AG09309 (cell line): ENCODE measurements around the gene CACNA1B.

ENCODE experiments used
- DNase-seq: peaks from one replicate; pipeline ENCODE4 v3.0.0-alpha.2; 2010; ENCODE audit warnings: low read depth
- H3K4me3 ChIP-seq: 2 replicates; pipeline ENCODE4 v1.5.1; 2011; ENCODE audit warnings: mild to moderate bottlenecking, low read depth, low read length, moderate library complexity; ENCODE audit not compliant: control insufficient read depth
- TF ChIP-seq, protein P1 (sequence below): IDR thresholded peaks from 2 replicates; pipeline ENCODE4 v1.5.1; 2011; ENCODE audit warnings: mild to moderate bottlenecking, low read depth, low read length, inconsistent platforms; ENCODE audit not compliant: insufficient read depth, control insufficient read depth; ENCODE audit errors: missing control alignments

Gene CACNA1B

DNA sequence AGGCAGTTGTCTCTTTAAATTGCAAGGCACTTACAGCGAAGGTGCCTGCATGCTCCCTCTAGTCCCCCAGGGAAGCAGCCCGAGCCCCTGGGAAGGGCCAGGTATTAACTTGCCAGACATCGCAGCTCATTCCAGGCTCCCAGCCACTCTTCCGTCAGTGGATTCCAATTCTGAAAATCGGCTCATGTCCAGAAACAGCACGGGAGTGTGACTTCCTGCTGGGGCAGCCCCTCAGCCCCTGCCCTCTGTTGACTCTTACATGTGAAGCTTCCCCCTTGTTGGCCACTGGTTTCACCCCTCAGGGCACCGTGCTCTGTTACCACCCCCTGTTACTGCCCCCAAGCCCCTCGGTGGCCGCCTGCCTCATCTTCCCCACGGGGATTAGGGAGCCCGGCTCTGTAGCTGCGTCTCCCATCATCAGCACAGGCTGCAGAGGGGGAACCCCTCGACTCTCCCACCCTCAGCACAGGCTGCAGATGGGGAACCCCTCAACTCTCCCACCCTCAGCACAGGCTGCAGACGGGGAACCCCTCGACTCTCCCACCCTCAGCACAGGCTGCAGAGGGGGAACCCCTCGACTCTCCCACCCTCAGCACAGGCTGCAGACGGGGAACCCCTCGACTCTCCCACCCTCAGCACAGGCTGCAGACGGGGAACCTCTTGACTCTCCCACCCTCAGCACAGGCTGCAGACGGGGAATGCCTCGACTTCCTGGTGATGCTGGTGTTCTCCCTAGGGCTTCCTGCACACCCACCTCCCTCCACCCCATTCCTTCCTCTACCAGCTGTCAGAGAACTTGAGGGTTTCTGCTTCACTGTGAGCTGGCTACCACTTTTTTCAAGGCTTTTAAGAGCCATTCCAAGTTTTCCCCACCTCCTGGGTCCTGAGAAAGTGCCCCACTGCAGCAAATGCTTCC is 11.1 kb upstream of the CACNA1B start:
- no peak overlapping the region for H3K4me3 ChIP-seq
- DNase-seq: no peak
- TF ChIP-seq, protein P1, sequence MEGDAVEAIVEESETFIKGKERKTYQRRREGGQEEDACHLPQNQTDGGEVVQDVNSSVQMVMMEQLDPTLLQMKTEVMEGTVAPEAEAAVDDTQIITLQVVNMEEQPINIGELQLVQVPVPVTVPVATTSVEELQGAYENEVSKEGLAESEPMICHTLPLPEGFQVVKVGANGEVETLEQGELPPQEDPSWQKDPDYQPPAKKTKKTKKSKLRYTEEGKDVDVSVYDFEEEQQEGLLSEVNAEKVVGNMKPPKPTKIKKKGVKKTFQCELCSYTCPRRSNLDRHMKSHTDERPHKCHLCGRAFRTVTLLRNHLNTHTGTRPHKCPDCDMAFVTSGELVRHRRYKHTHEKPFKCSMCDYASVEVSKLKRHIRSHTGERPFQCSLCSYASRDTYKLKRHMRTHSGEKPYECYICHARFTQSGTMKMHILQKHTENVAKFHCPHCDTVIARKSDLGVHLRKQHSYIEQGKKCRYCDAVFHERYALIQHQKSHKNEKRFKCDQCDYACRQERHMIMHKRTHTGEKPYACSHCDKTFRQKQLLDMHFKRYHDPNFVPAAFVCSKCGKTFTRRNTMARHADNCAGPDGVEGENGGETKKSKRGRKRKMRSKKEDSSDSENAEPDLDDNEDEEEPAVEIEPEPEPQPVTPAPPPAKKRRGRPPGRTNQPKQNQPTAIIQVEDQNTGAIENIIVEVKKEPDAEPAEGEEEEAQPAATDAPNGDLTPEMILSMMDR: no peak

DNA sequence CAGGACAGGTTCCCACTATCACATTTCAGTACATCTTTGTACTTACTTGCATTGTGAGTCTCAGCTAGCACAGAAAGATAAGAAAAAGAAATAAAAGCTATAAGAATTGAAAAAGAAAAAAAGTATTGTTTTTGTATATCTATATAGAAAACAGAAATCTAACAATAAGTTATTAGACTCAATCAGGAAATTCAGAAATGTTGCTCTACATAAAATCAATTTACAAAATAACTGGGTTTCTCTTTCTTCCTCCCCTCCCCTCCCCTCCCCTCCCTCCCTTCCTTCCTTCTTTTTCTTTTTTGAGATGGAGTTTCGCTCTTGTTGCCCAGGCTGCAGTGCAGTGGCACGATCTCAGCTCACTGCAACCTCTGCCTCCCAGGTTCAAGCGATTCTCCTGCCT is 7.2 kb upstream of the CACNA1B start:
- no peak for DNase-seq
- TF ChIP-seq, protein P1: no peak
- no peak overlapping the region for H3K4me3 ChIP-seq

DNA sequence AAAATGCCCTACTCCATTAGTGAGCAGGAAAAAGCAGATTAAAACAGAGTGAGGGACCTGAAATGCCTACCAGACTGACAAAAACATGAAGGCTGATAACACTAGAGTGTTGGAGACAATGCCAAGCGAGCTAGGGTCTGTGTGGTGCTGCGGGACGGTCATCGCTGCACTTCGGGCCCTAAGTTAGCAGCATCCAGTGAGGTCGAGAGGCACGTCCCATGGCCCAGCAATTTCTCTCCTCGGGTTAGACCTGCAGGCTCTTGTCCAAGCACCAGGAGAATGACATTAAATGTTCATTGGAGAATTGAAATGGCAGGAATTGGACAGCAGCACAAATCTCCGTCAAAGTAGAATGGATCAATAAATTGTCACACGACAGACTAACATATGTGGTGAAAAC is 5.3 kb upstream of the CACNA1B start:
- TF ChIP-seq, protein P1: no peak
- DNase-seq: no peak
- no peak overlapping the region for H3K4me3 ChIP-seq

DNA sequence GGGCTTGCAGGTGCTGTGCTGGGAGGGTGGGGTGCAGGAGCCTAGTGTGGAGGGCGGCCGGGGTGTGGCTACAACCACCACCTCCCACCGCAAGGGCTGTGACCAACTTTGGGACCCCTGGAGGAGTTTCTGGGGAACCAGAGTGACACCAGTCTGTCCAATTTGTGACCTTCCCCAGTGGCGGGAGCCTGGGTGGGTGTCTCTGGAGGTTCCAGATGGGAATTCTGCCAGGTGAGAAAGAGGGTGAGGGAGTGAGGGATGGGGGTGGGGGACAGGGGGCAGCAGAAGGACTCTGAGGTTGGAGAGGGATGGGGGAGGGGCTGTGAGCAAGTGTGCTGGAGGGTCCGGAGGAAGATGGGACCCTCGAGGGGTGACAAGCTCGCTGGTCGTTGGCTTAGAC is 4.2 kb upstream of the CACNA1B start:
- TF ChIP-seq, protein P1: no peak
- no peak overlapping the region for H3K4me3 ChIP-seq
- no peak for DNase-seq

DNA sequence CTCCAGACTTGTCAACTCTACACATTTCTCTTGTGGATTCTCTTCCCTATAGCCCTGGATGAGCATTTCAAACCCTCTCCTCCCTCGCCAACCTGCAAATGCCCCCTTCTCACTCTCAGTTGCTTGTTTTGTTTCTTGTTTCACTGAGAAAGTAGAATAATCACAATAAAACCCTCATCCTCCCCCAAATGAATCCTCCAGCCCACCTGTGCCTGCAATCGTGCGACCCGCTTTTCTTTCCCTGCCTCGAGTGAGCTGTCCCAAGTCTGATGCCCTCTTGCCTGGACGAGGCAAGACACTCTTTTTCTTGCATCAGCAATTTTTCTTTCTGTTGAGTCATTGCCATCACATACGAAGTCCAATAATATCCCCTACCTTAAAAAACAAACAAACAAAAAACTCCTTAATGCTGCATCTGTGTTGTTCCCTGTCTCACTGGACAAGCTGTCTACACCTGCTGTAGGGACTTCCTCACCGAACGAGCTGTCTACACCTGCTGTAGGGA is 3.7 kb upstream of the CACNA1B start:
- H3K4me3 ChIP-seq: no peak overlapping the region
- TF ChIP-seq, protein P1: no peak
- DNase-seq: no peak

DNA sequence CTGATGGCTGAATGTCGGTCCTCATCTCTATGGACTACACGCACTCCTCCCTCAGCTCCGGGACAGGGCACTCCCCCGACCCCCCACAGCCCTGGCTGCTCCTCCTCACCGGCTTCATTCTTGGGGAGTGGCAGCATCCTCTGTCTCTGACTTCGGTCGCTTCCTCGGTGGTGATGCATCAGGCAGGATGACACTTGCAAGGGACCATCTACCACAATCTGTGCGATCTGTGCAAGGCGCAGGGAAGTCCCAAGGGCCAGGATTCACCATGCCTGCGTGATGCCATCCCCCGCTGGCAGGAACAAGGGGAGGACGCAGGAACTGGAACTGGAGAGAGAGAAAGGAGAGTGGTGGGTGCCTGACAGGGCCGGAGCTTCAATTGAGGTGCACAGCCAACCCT is 2.2 kb upstream of the CACNA1B start:
- DNase-seq: no peak
- TF ChIP-seq, protein P1: no peak
- H3K4me3 ChIP-seq: no peak overlapping the region

DNA sequence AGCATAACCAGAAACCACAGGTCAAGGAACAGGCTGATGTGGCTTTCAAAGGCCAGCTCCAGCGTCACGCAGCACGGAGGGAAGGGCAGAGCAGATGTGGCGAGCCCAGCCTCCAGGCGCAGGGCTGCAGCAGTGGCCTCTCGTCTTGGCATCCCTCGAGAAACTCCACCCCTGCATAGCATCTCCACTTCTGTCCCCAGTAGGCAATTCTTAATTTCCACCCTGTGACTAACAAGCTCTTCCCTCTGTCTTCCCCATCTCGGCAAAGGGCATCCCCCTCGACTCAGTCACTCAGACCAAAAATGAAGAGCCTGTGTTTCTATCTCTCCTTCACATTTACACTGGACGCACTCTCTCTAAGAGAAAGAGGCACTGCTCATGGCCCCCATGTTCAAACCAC is 1.7 kb upstream of the CACNA1B start:
- H3K4me3 ChIP-seq: no peak overlapping the region
- DNase-seq: no peak
- TF ChIP-seq, protein P1: no peak
